22Rv1 (cell line): ENCODE results near the gene EXD1.

ENCODE experiments used
- ZFX ChIP-seq: fragments of 450-650 bp; IDR thresholded peaks from 2 replicates; pipeline ENCODE4 v1.6.1; 2017; ENCODE audit warnings: antibody characterized with exemption, borderline replicate concordance
- TF ChIP-seq, protein P1 (sequence below): fragments of 450-650 bp; IDR thresholded peaks from 2 replicates; pipeline ENCODE4 v1.5.1; 2017; ENCODE audit warnings: mild to moderate bottlenecking

DNA sequence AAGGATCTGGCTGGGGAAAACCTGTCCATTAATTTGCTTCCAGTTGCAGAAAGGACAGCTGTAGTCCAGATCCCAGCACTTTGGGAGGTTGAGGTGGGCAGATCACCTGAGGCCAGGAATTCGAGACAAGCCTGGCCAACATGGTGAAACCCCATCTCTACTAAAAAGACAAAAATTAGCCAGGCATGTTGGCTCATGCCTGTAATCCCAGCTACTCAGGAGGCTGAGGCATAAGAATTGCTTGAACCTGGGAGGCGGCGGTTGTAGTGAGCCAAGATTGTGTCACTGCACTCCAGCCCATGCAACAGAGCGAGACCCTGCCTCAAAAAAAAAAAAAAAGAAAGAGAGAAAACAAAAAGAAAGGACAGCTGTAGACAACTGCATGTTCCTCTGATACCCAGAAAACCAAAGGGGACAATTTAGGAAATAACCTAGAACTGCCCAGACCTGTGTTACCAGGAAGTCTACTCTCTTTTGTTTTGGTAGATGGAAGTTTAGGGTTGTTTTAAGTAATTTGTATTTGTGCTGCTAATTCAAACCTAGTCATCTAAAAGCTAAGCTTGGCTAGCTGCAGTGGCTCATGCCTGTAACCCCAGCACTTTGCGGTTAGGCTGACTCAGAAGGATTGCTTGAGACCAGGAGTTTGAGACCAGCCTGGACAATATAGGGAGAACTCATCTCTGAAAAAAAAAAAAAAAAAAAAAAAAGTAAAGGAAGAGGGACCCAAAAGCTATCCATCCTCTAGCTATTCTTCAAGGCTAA, 22.7 kb downstream of the EXD1 start:
- TF ChIP-seq, protein P1, sequence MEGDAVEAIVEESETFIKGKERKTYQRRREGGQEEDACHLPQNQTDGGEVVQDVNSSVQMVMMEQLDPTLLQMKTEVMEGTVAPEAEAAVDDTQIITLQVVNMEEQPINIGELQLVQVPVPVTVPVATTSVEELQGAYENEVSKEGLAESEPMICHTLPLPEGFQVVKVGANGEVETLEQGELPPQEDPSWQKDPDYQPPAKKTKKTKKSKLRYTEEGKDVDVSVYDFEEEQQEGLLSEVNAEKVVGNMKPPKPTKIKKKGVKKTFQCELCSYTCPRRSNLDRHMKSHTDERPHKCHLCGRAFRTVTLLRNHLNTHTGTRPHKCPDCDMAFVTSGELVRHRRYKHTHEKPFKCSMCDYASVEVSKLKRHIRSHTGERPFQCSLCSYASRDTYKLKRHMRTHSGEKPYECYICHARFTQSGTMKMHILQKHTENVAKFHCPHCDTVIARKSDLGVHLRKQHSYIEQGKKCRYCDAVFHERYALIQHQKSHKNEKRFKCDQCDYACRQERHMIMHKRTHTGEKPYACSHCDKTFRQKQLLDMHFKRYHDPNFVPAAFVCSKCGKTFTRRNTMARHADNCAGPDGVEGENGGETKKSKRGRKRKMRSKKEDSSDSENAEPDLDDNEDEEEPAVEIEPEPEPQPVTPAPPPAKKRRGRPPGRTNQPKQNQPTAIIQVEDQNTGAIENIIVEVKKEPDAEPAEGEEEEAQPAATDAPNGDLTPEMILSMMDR: no peak
- no peak for TF ChIP-seq ZFX
